SK-N-MC (cell line): ENCODE measurements around the gene OGFOD3.

Source experiments
- EZH2 ChIP-seq: fragments of 200-600 bp; sonication (generic); IDR thresholded peaks from one replicate; pipeline ENCODE4 v1.6.1; 2017; ENCODE audit warnings: antibody characterized with exemption
- FOXP2 ChIP-seq: optimal IDR thresholded peaks from 2 replicates; pipeline ENCODE3; 2011; ENCODE audit warnings: mild to moderate bottlenecking, moderate library complexity; ENCODE audit not compliant: insufficient read depth; ENCODE audit errors: extremely low read length, control extremely low read depth
- POLR2AphosphoS5 ChIP-seq: IDR thresholded peaks from 2 replicates; pipeline ENCODE4 v1.6.1; 2012; ENCODE audit warnings: mild to moderate bottlenecking, low read depth, low read length, borderline replicate concordance

DNA sequence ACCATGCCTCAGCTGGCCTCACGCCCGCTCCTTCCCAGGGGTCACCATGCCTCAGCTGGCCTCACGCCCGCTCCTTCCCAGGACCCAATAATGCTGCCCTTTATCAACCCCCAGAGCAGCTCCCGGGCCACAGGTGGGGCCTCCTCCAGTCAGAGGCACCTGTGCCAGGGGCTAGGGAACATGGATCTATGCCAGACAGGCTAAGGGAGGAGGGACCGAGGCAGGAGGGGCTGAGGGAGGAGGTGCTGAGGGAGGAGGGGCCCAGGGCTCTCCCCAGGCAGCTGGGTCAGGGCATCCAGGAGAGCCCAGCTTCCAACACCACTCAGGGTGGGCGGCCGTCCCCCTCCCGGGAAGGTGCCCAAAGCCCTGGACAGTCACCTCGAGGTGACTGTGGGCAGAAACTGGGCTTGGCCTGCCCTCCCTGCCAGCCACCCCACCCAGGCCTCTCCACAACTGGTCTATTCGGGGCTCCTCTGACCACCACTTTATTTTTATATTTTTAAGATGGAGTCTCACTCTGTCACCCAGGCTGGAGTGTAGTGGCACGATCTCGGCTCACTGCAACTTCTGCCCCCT, 27.4 kb downstream of the OGFOD3 start:
- no peak for TF ChIP-seq POLR2AphosphoS5
- no peak for TF ChIP-seq EZH2
- no peak for TF ChIP-seq FOXP2
